ENCODE data around the gene NEB.
"Not testable (repeated sequence)": the region's sequence is repeated elsewhere in the genome, so short reads cannot be mapped to it uniquely, and the experiment has no call there.

NEB gene

DNA sequence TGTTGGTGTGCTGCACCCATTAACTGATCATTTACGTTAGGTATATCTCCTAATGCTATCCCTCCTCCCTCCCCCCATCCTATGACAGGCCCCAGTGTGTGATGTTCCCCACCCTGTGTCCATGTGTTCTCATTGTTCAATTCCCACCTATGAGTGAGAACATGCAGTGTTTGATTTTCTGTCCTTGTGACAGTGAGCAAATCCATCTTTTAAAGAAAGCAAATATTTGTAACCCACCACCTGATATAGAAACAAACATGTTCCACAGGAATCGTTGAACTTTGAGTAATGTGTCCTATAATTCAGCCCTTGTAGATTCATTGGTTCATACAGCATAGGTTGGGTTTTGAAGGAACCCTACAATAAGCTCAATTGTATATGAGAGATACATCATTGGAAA lies 92.4 kb downstream of the NEB start:
- not testable (repeated sequence) for DNase-seq

DNA sequence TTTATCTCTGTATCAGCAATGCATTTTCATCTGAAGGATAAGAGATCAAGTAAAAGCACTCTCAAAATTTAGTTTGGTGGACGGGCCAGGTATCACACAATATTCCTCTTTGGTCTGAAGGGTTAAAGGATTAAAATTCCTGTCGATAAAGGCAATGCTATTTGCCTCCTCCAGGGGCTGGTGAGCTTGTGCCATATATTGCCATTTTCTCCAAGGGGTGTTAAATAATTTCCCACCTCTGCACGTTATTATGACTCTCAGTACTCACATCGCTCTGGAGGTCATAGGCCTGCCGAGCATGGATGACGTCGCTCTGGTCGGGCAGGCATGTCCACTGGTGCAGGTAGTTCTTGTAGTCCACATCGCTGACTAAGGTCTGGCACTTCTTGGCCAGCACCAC lies 94.2 kb downstream of the NEB start:
- no peak for DNase-seq

DNA sequence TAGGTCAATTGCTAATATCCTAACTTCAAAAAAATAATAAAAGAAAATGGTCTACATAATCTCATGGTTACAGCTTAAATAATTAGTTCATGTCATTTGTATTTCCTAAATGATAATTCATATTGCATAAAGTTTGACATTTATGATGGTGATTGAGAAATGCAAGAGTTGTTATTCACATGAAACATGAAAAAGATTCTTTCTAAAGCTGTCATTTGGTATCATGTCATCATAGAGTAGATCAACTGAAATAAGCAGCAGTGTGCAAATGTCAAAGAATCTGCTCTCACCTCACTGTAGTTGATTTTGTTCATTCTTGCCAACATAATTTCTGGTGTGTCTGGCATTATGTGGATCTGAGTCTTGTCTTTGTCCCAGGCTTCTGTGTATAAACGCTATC lies 95.3 kb downstream of the NEB start:
- DNase-seq: no peak

GRCh38 chr2:151638191-151638933 lies 95.9 kb downstream of the NEB start:
- DNase-seq: no peak

- no peak for DNase-seq
Measured at GRCh38 chr2:151637271-151637781, 97.0 kb downstream of the NEB start.

DNA sequence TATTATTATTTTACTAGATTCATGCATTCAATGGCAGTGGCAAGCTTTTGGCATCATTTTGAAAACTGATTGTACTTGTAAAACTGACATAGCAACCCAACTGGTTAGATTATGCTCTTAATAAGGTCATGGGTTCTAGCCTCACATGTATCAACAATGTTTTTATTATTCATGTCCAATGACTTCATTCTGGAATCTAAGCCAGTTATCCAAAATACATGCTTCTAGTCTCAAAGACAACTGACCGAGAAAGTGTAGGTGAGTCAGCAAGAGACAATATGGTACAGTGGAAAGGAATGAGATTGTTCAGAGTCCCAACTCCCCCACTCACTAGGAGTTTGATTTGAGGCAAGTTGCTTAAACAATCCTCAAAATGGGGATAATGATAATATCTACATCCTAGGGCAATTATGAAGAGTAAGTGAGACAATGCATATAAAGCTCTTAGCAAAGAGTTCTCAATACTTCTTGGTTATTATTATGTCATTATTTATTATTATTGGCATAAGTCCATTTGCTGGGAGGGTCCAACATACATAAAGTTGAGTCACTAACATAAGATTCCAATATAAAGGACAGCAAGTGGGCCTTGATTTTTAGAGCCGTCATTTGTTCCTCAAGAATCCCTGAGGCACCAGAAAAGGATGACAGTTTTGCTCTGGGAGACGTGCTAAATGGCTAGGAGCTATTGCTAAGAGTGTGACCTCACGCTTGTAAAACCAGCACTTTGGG lies 99.4 kb downstream of the NEB start:
- no peak for DNase-seq

DNA sequence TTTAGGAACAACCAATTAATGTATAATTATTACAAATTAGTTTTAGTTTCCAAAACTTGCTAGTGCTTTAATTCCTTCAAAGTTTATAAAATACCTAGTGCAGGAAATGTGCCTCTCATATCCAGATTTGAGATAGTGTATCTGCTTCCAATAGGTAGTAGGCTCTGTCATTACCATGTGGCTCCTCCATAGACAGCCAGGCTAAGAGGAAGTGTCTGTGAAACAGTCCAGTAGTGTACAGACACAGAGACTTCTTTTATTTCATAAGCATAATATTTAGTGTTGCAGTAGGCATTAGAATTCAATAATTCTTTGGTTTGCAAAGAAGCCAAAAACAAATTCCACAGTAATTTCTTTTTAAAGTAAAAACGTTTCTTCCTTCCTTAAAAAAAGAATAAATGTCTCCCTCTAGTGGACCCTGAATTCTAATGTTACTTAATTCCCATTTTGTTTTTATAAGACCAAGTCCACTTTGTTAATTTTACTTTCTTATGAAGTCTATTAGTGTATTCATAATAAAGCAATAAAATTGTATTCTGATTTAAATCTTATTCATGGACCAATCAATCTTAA lies 101.2 kb downstream of the NEB start:
- DNase-seq: no peak

DNA sequence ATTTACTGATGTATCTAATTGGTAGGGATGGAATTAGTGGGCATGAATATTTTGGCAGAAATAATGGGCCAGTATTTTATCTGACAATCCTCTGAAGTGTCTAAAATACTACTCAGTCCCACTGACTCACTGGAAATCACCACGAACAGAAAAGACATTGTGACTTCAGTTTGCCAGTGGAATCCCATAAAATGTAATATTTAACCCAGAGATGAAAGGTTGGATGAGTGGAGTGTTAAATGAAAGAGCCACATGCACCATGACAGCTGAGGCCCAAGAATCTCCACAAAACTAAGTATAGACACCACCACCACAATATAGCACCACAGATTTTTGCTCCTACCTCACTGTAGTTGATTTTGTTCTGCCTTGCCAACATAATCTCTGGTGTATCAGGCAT lies 103.9 kb downstream of the NEB start:
- no peak for DNase-seq

GRCh38 chr2:151627353-151627752 lies 106.9 kb downstream of the NEB start:
- no peak for DNase-seq

- no peak for DNase-seq
Measured at GRCh38 chr2:151624271-151624670, 110.0 kb downstream of the NEB start.

DNA sequence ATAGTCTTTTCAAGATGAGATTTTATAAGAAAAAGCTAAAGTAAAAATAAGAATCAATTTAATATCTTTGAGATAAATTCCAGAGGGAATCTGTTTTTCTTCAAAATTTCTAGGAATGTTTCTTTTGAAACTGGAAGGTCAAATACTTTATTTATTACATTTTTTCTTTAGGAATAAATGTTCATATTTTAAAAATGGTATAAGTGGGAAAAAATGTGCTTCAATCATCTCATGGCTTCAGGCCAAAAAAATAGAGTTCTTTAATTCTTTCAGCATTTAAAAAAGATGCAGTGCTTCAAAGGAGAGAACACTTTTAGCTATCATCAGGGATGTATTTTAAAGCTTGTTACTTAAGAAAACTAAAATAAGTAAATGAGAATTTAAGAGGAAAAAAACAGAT lies 110.6 kb downstream of the NEB start:
- DNase-seq: no peak

GRCh38 chr2:151620761-151621160 lies 113.5 kb downstream of the NEB start:
- no peak for DNase-seq

DNA sequence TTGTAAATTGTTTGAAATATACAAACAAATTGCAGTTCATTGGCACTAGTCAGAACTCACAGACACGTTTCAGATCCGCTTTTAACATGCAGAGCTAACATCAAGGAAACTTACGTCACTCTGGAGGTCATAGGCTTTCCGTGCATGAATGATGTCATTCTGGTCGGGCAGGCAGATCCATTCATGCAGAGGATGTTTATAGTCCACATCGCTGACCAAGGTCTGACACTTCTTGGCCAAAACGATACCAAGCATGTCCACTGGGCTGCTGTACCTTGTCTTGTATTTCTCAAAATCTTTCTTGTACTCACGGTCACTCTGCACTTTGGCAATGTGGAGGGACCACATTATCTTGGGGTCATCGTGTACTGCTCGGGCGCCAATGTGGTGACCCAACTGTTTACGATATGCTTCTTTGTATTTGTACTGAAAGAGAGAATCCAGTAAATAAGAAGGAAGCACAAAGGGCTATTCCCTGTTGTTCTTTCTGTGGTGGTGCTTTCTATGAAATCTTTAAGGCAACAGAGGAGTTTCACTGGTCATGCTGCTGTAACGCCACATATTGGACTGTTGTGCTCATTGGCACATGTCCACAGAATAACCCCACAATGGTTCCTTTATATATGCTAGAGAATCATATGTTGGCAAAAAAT lies 114.8 kb downstream of the NEB start:
- DNase-seq: no peak

DNA sequence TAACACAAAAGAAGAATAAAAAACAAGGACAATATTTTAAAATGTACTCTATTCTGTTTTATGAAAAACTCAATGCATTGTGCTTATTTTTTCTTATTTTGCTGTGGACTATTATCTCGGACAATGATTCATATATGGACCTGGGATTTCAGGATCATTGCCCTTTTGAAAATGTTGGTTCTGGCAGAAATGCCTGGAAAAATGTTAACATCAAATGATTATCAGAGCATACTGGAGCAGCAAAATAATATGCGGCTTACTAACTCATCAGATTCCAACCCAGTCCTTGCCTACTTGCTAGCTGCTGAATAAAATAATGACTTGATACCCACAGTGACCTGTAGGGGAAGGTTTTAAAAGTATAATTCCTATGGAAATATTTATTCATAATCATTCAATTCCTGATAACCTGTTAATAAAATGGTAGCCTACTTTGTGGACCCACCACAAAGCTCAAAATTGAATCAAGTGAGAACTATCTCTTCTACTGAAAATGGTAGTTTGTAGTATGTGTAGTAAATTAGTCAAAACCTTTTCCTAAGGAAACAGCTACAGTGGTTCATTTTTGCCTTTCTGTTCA lies 117.4 kb downstream of the NEB start:
- DNase-seq: no peak

GRCh38 chr2:151614606-151615306 lies 119.5 kb downstream of the NEB start:
- DNase-seq: no peak

DNA sequence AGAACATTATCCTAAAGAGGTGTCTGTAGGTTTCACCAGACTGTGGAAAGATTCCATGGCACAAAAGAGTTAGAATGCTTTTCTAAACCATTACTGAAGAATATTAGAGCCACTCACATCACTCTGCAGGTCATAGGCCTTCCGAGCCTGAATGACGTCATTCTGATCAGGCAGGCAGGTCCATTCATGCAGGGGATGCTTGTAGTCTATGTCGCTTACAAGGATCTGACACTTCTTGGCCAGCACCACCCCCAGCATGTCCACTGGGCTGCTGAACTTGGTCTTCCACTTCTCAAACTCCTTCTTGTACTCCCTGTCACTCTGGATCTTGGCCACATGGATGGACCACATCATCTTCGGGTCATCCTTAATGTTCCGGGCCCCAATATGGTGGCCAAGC lies 120.1 kb downstream of the NEB start:
- no peak for DNase-seq

DNA sequence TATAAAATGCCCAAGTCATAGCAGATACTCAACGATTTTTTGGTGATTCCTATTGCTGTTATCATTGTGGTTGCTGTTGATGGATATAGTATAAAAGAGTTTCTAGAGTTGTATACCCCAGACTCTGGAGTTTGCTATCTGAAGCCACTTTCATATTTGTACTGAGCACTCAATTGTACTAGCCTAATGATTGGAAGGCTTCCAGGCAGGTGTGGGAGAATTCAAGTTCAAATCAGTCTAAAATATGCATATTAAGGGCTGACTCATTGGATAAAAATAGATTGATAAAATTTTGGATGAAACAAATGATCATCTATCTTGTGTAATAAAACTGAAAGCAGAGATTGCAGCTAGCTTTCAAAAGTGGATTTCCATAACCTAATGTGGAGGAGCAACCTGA lies 122.9 kb downstream of the NEB start:
- no peak for DNase-seq

DNA sequence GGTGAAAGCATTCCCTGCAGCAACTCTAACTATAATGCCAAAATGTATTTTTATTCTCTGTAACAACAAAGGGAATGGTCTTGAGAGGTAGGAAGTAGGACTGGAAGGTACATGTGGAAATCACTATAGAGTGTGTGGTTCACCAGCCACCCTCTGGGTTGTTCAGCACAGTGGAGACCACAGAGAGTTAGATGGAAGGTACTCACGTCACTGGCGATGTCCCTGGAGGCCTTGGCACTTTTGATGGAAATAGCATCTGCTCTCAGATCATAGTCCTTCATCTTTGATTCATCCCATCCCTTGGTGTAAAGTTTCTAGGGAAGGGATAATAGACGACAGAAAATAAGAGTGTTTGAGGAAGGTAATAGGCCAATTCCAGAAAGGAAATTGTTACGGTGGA lies 124.0 kb downstream of the NEB start:
- no peak for DNase-seq

GRCh38 chr2:151609705-151610104 lies 124.6 kb downstream of the NEB start:
- no peak for DNase-seq

- DNase-seq: not testable (repeated sequence)
Measured at GRCh38 chr2:151607459-151608424, 126.5 kb downstream of the NEB start.

GRCh38 chr2:151603530-151603929 lies 130.7 kb downstream of the NEB start:
- DNase-seq: not testable (repeated sequence)
